ENCODE measurements around the gene KEL.

Gene KEL

DNA sequence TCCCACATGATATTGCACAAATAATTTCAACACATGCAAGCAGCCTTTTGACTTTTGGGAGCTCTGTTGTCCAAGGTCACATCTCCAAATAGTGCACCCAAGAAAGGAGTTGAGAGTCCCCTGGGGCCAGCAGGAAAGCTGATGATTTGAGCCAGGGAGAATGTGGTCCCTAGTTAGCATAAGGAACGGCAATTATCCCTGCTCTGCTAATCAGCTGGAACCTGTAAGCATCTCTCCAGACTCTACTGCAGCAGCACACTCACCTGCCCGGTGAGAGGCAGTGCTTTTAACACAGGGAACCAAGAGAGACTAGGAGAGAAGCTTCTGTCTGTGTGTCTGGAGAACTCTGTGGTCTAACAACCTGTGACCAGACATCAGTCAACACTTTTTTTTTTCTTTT, 45.7 kb downstream of the KEL start:
- H3K9me3 ChIP-seq (ENCODE audit: control insufficient read depth, low read length): no peaks in the 10 kb centered on the region
- WGBS, 2 experiments: 79 to 80% methylated on average over 2 of the region's 2 CpGs
- no peaks in the 10 kb centered on the region for H3K36me3 ChIP-seq (ENCODE audit: control insufficient read depth, insufficient read depth, low read length)
- no peaks in the 10 kb centered on the region for H3K4me1 ChIP-seq (ENCODE audit: control insufficient read depth, insufficient read depth, low read length)
- H3K27me3 ChIP-seq (ENCODE audit: control insufficient read depth, insufficient read depth, low read length, poor library complexity, severe bottlenecking): no peaks in the 10 kb centered on the region
- H3K27ac ChIP-seq (ENCODE audit: insufficient read depth, low read depth, low read length, poor library complexity, severe bottlenecking): no peak overlapping the region
- no peak overlapping the region for H3K4me3 ChIP-seq (ENCODE audit: insufficient read depth, low read depth, low read length)

DNA sequence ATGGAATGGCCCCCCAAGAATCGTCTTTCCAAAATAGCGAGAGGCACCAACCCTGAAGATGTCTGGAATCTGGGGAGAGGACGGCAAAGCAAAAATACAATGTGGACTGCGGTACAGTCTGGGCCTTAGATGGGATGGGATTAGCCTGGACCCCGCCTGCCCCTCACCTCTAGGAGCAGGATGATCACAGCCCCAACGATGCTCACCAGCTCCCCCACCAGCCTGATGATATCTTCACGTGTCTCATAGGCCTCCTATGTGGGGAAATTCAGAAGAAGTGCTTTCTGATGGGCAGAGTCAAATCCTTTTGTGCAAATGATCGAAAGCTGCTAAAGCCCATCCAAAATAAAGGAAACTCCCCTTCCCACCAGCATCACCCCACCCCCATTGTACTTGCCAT, 46.8 kb downstream of the KEL start:
- WGBS, 2 experiments: 89 to 90% methylated on average over 8 of the region's 8 CpGs

DNA sequence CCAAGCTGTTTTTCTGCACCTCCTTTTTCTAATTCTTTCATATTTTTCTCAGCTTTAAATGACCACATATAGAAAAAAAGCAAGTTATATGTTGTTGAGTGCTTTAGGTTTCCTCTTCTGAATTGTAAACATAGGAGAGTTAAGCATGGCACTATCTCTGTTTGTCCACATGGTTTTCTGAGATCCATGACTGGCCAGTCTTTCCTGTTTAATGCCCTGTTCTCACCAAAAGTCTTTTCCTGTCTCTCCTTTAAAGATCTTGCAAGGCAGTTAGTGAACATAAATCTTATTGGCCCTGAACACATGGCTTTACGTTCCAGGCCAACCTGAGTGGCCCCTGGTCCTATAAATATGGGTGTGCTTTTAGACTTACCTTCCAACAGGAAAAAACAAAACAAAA, 48.0 kb downstream of the KEL start:
- no peaks in the 10 kb centered on the region for H3K9me3 ChIP-seq (ENCODE audit: control insufficient read depth, low read length)
- H3K27ac ChIP-seq (ENCODE audit: insufficient read depth, low read depth, low read length, poor library complexity, severe bottlenecking): no peak overlapping the region
- no peak overlapping the region for H3K4me3 ChIP-seq (ENCODE audit: insufficient read depth, low read depth, low read length)
- WGBS, 2 experiments: 90 to 100% methylated on average over 1 of the region's 1 CpG
- no peaks in the 10 kb centered on the region for H3K27me3 ChIP-seq (ENCODE audit: control insufficient read depth, insufficient read depth, low read length, poor library complexity, severe bottlenecking)
- no peaks in the 10 kb centered on the region for H3K36me3 ChIP-seq (ENCODE audit: control insufficient read depth, insufficient read depth, low read length)
- H3K4me1 ChIP-seq (ENCODE audit: control insufficient read depth, insufficient read depth, low read length): no peaks in the 10 kb centered on the region

More for the DNA sequence above, 46.8 kb downstream of the KEL start:
- Histone ChIP-seq H3K4me1 (ENCODE audit: control insufficient read depth, insufficient read depth, low read length) (no peaks in the 10 kb centered on the region), H3K27me3 (ENCODE audit: control insufficient read depth, insufficient read depth, low read length, poor library complexity, severe bottlenecking) (no peaks in the 10 kb centered on the region), H3K36me3 (ENCODE audit: control insufficient read depth, insufficient read depth, low read length) (no peaks in the 10 kb centered on the region), H3K9me3 (ENCODE audit: control insufficient read depth, low read length) (no peaks in the 10 kb centered on the region), H3K27ac (ENCODE audit: insufficient read depth, low read depth, low read length, poor library complexity, severe bottlenecking) (no peak overlapping the region), H3K4me3 (ENCODE audit: insufficient read depth, low read depth, low read length) (no peak overlapping the region)

DNA sequence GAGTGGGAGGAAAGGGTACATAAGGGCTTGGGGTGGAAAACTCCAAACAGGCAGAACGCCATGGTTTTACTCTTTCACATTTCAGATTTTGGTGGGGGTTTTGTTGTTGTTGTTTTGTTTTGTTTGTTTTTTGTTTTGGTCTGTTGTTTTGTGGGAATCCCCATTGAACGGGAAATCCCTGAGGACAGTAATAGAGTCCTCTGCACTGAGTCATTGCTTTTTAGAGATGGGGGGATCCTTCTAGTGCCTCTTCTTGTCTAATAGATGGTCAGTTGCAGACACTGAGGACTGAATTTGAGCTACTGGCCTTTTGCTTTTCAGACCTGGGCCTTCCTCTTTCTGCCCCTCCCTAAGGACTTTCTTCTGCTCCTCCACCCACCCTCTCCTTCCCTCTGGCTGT, 48.6 kb downstream of the KEL start:
- WGBS, 2 experiments: 85 to 89% methylated on average over 2 of the region's 2 CpGs
- H3K9me3 ChIP-seq (ENCODE audit: control insufficient read depth, low read length): no peaks in the 10 kb centered on the region
- no peaks in the 10 kb centered on the region for H3K27me3 ChIP-seq (ENCODE audit: control insufficient read depth, insufficient read depth, low read length, poor library complexity, severe bottlenecking)

DNA sequence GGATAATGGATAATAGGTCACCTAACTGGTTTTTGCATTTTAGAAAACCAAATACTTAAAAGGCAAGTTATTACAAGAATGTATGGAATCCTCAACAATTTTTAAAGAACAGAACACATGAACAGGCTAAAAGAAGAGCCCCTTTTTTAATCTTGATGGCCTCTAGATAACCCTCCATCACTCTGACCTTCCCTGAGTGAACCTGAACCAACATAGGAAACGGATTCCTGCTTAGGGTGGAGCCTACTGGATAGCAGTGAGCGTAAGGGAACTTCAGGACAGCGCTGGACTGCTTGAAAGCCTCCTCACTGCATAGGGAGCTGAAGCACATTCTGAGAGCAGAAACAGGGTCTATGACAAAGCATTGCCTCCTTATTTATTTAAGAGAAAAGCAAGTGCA, 49.1 kb downstream of the KEL start:
- 89 to 91% methylated on average over 3 of the region's 3 CpGs for WGBS, 2 experiments
- no peak overlapping the region for H3K27ac ChIP-seq (ENCODE audit: insufficient read depth, low read depth, low read length, poor library complexity, severe bottlenecking)
- no peaks in the 10 kb centered on the region for H3K9me3 ChIP-seq (ENCODE audit: control insufficient read depth, low read length)

More for the DNA sequence above, 48.6 kb downstream of the KEL start:
- H3K4me3 ChIP-seq (ENCODE audit: insufficient read depth, low read depth, low read length): no peak overlapping the region
- no peak overlapping the region for H3K27ac ChIP-seq (ENCODE audit: insufficient read depth, low read depth, low read length, poor library complexity, severe bottlenecking)
- H3K4me1 ChIP-seq (ENCODE audit: control insufficient read depth, insufficient read depth, low read length): no peaks in the 10 kb centered on the region
- H3K36me3 ChIP-seq (ENCODE audit: control insufficient read depth, insufficient read depth, low read length): no peaks in the 10 kb centered on the region

DNA sequence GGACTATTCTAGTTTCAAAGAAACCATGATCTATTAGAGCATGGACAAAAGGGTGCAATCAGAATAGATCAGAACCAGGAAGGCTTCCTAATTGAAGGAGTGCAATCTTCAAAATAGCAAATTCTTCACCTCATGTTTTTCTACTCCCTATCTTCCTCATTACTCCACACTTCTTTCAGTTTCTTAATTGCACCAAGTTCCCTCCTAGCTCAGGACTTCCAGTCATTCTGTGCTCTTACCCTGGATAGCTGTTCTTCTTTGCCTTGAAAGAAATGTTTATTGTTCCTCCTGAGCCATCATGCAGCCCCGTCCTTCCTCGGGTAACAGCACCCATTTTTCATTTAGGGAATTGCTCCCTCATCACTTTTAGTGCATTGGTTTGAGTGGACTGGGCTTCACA, 51.7 kb downstream of the KEL start:
- no peak overlapping the region for H3K4me3 ChIP-seq (ENCODE audit: insufficient read depth, low read depth, low read length)
- WGBS, 2 experiments: 72 to 88% methylated on average over 2 of the region's 2 CpGs
- no peaks in the 10 kb centered on the region for H3K27me3 ChIP-seq (ENCODE audit: control insufficient read depth, insufficient read depth, low read length, poor library complexity, severe bottlenecking)
- H3K4me1 ChIP-seq (ENCODE audit: control insufficient read depth, insufficient read depth, low read length): no peaks in the 10 kb centered on the region
- H3K9me3 ChIP-seq (ENCODE audit: control insufficient read depth, low read length): no peaks in the 10 kb centered on the region
- H3K36me3 ChIP-seq (ENCODE audit: control insufficient read depth, insufficient read depth, low read length): no peaks in the 10 kb centered on the region
- no peak overlapping the region for H3K27ac ChIP-seq (ENCODE audit: insufficient read depth, low read depth, low read length, poor library complexity, severe bottlenecking)

More for the DNA sequence above, 49.1 kb downstream of the KEL start:
- Histone ChIP-seq H3K4me1 (ENCODE audit: control insufficient read depth, insufficient read depth, low read length) (no peaks in the 10 kb centered on the region), H3K36me3 (ENCODE audit: control insufficient read depth, insufficient read depth, low read length) (no peaks in the 10 kb centered on the region), H3K27me3 (ENCODE audit: control insufficient read depth, insufficient read depth, low read length, poor library complexity, severe bottlenecking) (no peaks in the 10 kb centered on the region), H3K4me3 (ENCODE audit: insufficient read depth, low read depth, low read length) (no peak overlapping the region)

DNA sequence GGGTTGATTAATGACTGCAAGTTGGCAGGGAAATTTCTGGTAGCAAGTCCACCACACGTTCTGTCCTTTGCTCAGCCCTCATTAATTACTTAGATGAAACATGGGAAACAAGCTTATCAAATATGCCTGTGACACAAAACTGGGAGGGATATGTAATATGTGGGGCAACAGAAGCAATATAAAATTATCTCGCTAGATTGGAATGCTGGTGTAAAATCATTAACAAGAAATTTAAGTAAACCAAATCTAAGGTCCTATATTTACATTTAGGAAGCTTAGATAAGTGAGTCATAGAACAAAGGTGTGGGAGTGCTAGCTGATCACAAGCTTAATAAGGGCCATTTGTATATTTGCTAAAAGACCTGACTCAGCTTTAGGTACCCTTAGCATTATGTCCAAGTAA, 52.1 kb downstream of the KEL start:
- 86 to 100% methylated on average over 1 to 2 of the region's 2 CpGs for WGBS, 2 experiments

DNA sequence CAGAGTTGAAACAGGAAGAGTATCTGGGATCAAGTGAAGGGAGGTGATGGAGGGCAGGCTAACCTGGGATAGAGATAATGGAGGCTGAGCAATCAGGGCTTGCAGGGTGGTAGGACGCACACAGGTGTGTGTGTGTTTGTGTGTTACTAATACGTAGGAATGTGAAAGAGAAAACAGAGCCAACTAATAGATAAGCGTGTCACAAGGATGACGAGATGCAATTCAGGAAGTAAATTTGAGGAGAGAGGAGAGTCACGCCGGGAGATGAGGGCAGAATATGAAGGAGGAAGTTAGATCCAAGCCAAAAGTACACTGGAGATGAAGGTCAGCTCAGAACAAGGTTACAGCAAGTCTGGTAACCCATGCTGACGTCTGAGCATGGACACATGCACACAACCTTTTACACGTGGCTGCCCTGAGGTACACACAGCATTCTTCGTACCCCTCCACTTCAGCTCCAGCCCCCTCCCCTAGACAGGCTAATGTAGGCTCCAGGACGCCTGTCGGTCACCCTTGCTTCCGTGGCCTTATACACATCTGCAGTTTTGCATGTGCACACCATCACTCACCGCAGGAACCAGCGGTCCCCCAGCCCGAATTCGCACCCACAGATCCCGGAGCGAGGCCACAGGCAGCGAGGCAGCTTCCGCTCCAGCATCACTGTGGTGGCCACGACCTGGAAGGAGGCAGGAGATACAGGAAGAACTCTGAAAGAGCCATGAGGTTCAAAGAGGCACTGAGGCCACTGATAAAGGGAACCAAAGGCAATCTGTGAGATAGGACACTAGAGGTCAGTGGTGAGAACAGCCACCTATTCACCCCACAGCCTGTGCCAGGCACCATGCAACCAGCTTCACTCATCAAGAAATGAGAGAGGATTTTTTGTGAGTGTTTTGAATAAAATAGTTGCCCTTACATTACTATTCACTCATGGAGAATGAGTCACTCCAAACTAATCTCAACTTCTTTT, 53.0 kb downstream of the KEL start:
- 88 to 89% methylated on average over 21 of the region's 21 CpGs for WGBS, 2 experiments
- Histone ChIP-seq H3K9me3 (ENCODE audit: control insufficient read depth, low read length) (peaks cover 5% of the 10 kb centered on the region), H3K4me1 (ENCODE audit: control insufficient read depth, insufficient read depth, low read length) (no peaks in the 10 kb centered on the region), H3K36me3 (ENCODE audit: control insufficient read depth, insufficient read depth, low read length) (no peaks in the 10 kb centered on the region), H3K4me3 (ENCODE audit: insufficient read depth, low read depth, low read length) (no peak overlapping the region), H3K27me3 (ENCODE audit: control insufficient read depth, insufficient read depth, low read length, poor library complexity, severe bottlenecking) (no peaks in the 10 kb centered on the region), H3K27ac (ENCODE audit: insufficient read depth, low read depth, low read length, poor library complexity, severe bottlenecking) (no peak overlapping the region)

More for the DNA sequence above, 52.1 kb downstream of the KEL start:
- Histone ChIP-seq H3K27me3 (ENCODE audit: control insufficient read depth, insufficient read depth, low read length, poor library complexity, severe bottlenecking) (no peaks in the 10 kb centered on the region), H3K4me1 (ENCODE audit: control insufficient read depth, insufficient read depth, low read length) (no peaks in the 10 kb centered on the region), H3K27ac (ENCODE audit: insufficient read depth, low read depth, low read length, poor library complexity, severe bottlenecking) (no peak overlapping the region), H3K9me3 (ENCODE audit: control insufficient read depth, low read length) (no peaks in the 10 kb centered on the region), H3K36me3 (ENCODE audit: control insufficient read depth, insufficient read depth, low read length) (no peaks in the 10 kb centered on the region), H3K4me3 (ENCODE audit: insufficient read depth, low read depth, low read length) (no peak overlapping the region)

DNA sequence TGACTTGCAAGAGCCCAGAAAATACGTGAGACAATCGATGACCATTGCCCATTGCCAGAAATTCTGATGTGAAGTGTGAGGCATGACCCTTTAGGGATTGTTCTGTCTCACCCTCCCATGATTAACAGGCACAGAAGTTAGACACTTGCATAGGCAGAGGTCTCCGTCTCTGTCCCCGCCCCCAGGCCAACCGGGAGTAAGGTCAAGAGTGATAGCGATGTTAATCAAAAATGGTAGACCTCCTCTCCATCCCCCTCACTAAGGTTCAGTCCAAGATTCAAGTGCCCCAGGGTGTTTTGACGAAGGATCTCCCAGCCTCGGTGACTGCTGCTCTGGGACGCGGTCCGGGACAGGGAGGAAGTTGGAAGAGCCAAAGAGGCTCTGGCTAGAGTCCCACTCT, 53.9 kb downstream of the KEL start:
- H3K4me1 ChIP-seq (ENCODE audit: control insufficient read depth, insufficient read depth, low read length): no peaks in the 10 kb centered on the region
- H3K4me3 ChIP-seq (ENCODE audit: insufficient read depth, low read depth, low read length): no peak overlapping the region
- peaks cover 5% of the 10 kb centered on the region for H3K9me3 ChIP-seq (ENCODE audit: control insufficient read depth, low read length)
- H3K27me3 ChIP-seq (ENCODE audit: control insufficient read depth, insufficient read depth, low read length, poor library complexity, severe bottlenecking): no peaks in the 10 kb centered on the region
- H3K36me3 ChIP-seq (ENCODE audit: control insufficient read depth, insufficient read depth, low read length): no peaks in the 10 kb centered on the region
- 90 to 93% methylated on average over 11 of the region's 11 CpGs for whole genome bisulfite sequencing, 2 experiments
- H3K27ac ChIP-seq (ENCODE audit: insufficient read depth, low read depth, low read length, poor library complexity, severe bottlenecking): no peak overlapping the region

DNA sequence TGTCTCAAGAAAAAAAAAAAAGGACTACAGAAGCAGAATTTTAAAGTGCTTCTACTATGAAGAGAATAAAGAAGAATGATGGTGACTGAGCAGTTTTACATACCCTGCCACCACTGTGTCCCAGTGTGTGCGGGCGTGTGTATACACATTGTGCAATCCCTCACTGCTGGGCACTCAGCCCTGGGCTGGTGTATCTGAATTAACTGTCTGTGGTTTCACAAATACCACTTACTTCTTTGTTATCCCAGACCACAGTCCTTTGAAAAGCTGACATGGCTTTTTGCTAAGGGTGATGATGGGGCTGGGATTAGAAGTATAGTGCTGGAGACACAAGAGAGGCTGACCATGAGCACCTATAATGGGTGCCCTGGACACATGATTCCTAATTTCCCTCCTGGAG, 55.5 kb downstream of the KEL start:
- peaks cover 5% of the 10 kb centered on the region for H3K9me3 ChIP-seq (ENCODE audit: control insufficient read depth, low read length)
- WGBS, 2 experiments: 97 to 100% methylated on average over 2 of the region's 2 CpGs
- no peak overlapping the region for H3K4me3 ChIP-seq (ENCODE audit: insufficient read depth, low read depth, low read length)
- H3K4me1 ChIP-seq (ENCODE audit: control insufficient read depth, insufficient read depth, low read length): no peaks in the 10 kb centered on the region
- H3K27ac ChIP-seq (ENCODE audit: insufficient read depth, low read depth, low read length, poor library complexity, severe bottlenecking): no peak overlapping the region
- no peaks in the 10 kb centered on the region for H3K36me3 ChIP-seq (ENCODE audit: control insufficient read depth, insufficient read depth, low read length)
- no peaks in the 10 kb centered on the region for H3K27me3 ChIP-seq (ENCODE audit: control insufficient read depth, insufficient read depth, low read length, poor library complexity, severe bottlenecking)
